Effector memory CD4-positive, alpha-beta T cell (primary cell): ENCODE results near the gene IL3.
A peak's percentile ranks its signal among the peaks of the same experiment; 100 is the strongest.

Experiments
- DNase-seq, 3 donors: peaks; one replicate each; pipeline ENCODE4 v3.0.0-alpha.2; 2020
- H3K27ac ChIP-seq: 2 replicates; pipeline ENCODE4 v1.7.0; 2013; ENCODE audit warnings: mild to moderate bottlenecking, low read length, moderate library complexity; ENCODE audit not compliant: insufficient read depth, poor library complexity, severe bottlenecking
- H3K27me3 ChIP-seq: replicated peaks from 2 replicates; pipeline ENCODE4 v1.7.0; 2013; ENCODE audit warnings: mild to moderate bottlenecking, low read length; ENCODE audit not compliant: insufficient read depth, control insufficient read depth, poor library complexity, severe bottlenecking
- H3K36me3 ChIP-seq: 2 replicates; pipeline ENCODE4 v1.7.0; 2013; ENCODE audit warnings: mild to moderate bottlenecking, low read length, moderate library complexity; ENCODE audit not compliant: control insufficient read depth, insufficient read depth
- H3K4me1 ChIP-seq: 2 replicates; pipeline ENCODE4 v1.7.0; 2013; ENCODE audit warnings: low read length, mild to moderate bottlenecking; ENCODE audit not compliant: control insufficient read depth, insufficient read depth, poor library complexity, severe bottlenecking
- H3K4me3 ChIP-seq: 2 replicates; pipeline ENCODE4 v1.7.0; 2013; ENCODE audit warnings: low read length, low read depth, mild to moderate bottlenecking; ENCODE audit not compliant: insufficient read depth, poor library complexity, severe bottlenecking
- H3K9me3 ChIP-seq: 2 replicates; pipeline ENCODE4 v1.7.0; 2013; ENCODE audit warnings: mild to moderate bottlenecking, low read length, moderate library complexity; ENCODE audit not compliant: control insufficient read depth

Gene IL3

DNA sequence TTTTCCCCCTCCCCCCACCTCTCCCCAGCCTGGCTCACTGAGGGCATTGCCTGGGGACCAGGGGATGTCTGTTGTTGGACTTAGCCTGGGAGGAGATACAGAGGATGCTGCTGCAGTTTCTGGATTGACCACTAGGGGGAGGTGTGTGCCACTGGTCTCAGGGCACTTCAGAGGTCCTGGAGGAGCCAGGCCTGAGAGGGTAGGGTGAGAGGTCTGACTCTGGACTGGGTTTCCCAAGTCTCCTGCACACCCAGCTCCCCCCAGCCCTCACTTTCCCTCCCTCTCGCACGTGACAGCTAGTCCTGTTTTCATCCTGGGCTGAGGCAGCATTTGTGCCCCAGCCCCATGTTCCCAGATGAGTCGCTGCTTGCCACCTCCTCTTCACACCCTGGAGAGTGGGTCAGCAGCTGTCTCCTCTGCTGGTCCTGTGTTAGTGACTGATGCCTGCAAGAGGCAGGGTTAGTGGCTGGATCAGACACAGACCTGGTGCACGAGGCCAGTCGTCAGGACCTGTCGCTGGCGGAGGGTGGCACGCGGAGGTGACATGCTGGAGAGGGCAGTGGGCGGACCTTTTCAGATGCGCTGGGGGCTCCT is 4.4 kb downstream of the IL3 start:
- peak; percentile 44 to 66 (median 65) for DNase-seq
- H3K27ac ChIP-seq = no peak overlapping the region
- peaks cover 7% of the 10 kb centered on the region for H3K4me1 ChIP-seq
- H3K9me3 ChIP-seq = no peaks in the 10 kb centered on the region
- no peaks in the 10 kb centered on the region for H3K36me3 ChIP-seq
- no peaks in the 10 kb centered on the region for H3K27me3 ChIP-seq
- H3K4me3 ChIP-seq = no peak overlapping the region

GRCh38 chr5:132065351-132065937 is 5.0 kb downstream of the IL3 start:
- no peaks in the 10 kb centered on the region for H3K9me3 ChIP-seq
- no peak overlapping the region for H3K27ac ChIP-seq
- H3K27me3 ChIP-seq = no peaks in the 10 kb centered on the region
- no peak overlapping the region for H3K4me3 ChIP-seq
- H3K4me1 ChIP-seq = peaks cover 7% of the 10 kb centered on the region
- peak in 2 of 3 donors; percentile 19 to 27 for DNase-seq
- no peaks in the 10 kb centered on the region for H3K36me3 ChIP-seq

DNA sequence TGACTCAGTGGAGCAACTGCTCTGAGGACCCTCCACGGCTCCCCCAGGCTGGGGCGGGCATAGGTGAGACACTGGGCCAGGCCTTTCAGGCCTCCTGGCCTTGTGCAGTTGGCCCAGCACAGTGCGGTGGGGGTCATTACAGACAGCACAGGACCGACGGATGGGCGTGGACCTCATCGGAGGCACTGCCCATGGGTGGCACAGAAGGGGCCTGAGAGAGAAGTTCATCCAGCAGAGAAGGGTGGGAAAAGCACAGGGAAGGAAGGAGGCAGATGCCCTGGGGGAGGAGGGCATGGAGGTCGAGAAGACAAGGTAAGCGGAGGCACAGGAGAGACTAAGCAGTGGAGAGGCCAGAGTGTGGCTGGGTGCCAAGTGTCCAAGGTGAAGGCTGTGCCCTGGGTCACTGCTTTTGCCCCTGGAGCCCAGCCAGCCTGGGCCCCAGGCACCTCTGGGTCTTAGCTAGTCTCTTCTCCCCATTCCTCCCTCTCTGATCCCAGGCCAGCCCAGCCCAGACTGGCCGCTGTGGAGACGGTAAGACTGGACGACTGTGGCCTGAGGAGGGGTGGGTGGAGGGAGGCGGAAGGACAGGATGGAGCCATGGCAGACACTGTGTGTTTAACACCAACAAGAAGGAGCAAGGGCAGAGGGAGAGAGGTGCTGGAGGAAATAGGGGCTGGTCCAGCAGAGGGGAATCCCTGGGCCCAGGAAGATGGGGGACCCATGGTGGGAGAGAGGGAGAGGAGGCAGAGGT is 5.7 kb downstream of the IL3 start:
- no peak overlapping the region for H3K27ac ChIP-seq
- no peak overlapping the region for H3K4me3 ChIP-seq
- peaks cover 7% of the 10 kb centered on the region for H3K4me1 ChIP-seq
- H3K9me3 ChIP-seq = no peaks in the 10 kb centered on the region
- H3K36me3 ChIP-seq = no peaks in the 10 kb centered on the region
- DNase-seq = no peak
- H3K27me3 ChIP-seq = no peaks in the 10 kb centered on the region

GRCh38 chr5:132066871-132067270 is 6.4 kb downstream of the IL3 start:
- DNase-seq = no peak
- Histone ChIP-seq H3K4me3 (no peak overlapping the region), H3K4me1 (peaks cover 7% of the 10 kb centered on the region), H3K9me3 (no peaks in the 10 kb centered on the region), H3K36me3 (no peaks in the 10 kb centered on the region), H3K27ac (no peak overlapping the region), H3K27me3 (no peaks in the 10 kb centered on the region)

DNA sequence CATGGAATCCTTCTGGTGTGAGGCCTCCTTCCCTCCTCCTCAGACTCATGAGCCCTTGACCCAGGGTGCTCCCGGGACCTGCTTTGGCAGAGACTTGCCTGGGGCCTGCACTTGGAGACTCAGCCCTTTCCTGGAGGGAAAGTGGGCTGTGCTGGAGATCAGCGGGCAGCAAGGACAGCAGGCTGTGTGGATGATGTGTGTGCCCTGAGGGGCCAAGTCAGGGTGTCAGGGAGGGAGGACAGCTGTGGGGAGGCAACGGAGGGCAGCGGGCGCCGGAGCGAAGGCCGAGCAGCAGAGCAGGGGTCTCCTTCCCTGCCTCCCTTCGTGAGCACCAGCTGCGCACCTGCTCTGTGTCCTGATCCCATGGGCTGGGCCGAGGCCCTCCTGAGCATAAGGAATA is 7.0 kb downstream of the IL3 start:
- H3K4me3 ChIP-seq = no peak overlapping the region
- no peaks in the 10 kb centered on the region for H3K9me3 ChIP-seq
- H3K27ac ChIP-seq = no peak overlapping the region
- peaks cover 7% of the 10 kb centered on the region for H3K4me1 ChIP-seq
- no peaks in the 10 kb centered on the region for H3K27me3 ChIP-seq
- no peak for DNase-seq
- no peaks in the 10 kb centered on the region for H3K36me3 ChIP-seq

DNA sequence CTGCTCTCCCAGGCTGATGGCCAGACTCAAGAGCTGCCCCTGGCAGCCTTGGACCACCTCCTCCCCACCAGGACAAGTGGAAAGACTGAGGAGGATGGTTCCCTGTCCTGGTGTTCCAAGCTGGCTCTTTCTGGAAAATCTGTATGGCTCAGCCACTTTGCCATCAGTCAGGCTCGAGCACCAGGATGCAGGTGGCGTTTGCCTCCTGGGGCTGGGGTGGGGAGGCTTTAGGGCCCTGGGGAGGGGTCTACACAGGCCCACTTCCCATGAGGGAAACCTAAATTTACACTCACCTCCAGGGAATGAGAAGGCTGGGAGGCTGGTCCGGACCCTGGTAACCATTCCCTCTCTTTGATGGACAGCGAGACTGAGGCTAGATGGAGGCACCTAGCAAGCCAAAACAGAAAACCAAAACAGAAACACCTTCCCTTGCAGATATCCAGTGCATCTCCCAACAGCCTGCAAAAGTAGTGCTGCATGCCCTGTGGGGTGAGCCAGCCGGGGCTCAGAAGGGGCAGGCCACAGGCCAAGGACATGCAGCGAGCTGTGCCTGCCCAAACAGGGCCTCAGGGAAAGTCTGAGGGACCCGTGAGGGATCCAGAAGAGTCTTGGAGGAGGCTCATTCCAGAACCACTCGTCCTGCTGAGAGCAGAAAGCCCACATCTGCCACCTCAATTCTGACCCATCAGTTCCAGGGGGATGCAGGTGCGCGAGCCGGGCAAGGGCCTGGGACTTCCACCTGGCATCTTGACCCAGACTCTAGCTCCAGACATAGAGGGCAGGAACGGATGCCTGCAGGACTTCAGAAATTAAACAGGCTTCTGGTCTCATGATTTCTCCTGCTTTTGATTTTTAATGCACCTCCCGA is 7.7 kb downstream of the IL3 start:
- no peaks in the 10 kb centered on the region for H3K27me3 ChIP-seq
- H3K27ac ChIP-seq = no peak overlapping the region
- DNase-seq = no peak
- no peaks in the 10 kb centered on the region for H3K36me3 ChIP-seq
- H3K4me1 ChIP-seq = peaks cover 11% of the 10 kb centered on the region
- H3K4me3 ChIP-seq = no peak overlapping the region
- H3K9me3 ChIP-seq = no peaks in the 10 kb centered on the region

- Histone ChIP-seq H3K4me3 (no peak overlapping the region), H3K27ac (no peak overlapping the region), H3K4me1 (peaks cover 19% of the 10 kb centered on the region), H3K36me3 (no peaks in the 10 kb centered on the region), H3K27me3 (no peaks in the 10 kb centered on the region), H3K9me3 (no peaks in the 10 kb centered on the region)
- DNase-seq = no peak
Measured at GRCh38 chr5:132069561-132069960, 9.1 kb downstream of the IL3 start.

DNA sequence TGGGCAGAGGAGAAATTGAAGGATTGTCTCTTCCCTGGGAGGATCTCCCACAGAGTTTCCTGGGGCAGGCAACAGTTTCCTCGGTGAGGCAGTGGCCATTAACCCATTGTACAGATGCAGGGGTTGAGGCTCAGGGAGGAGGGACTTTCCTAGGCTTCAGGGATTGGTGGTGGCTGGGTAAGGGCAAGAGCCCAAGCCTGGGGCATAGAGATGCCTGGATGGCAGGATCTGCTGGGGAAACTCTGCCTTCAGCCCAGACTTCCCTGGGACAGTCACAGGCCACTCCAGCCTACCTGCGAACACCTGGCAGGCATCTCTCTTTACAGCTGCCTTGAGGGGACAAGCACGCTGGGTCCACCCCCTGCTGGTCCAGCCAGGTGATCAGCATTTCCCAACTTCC is 9.5 kb downstream of the IL3 start:
- Histone ChIP-seq H3K4me1 (peaks cover 15% of the 10 kb centered on the region), H3K9me3 (no peaks in the 10 kb centered on the region), H3K27ac (no peak overlapping the region), H3K36me3 (no peaks in the 10 kb centered on the region), H3K27me3 (no peaks in the 10 kb centered on the region), H3K4me3 (no peak overlapping the region)
- no peak for DNase-seq

DNA sequence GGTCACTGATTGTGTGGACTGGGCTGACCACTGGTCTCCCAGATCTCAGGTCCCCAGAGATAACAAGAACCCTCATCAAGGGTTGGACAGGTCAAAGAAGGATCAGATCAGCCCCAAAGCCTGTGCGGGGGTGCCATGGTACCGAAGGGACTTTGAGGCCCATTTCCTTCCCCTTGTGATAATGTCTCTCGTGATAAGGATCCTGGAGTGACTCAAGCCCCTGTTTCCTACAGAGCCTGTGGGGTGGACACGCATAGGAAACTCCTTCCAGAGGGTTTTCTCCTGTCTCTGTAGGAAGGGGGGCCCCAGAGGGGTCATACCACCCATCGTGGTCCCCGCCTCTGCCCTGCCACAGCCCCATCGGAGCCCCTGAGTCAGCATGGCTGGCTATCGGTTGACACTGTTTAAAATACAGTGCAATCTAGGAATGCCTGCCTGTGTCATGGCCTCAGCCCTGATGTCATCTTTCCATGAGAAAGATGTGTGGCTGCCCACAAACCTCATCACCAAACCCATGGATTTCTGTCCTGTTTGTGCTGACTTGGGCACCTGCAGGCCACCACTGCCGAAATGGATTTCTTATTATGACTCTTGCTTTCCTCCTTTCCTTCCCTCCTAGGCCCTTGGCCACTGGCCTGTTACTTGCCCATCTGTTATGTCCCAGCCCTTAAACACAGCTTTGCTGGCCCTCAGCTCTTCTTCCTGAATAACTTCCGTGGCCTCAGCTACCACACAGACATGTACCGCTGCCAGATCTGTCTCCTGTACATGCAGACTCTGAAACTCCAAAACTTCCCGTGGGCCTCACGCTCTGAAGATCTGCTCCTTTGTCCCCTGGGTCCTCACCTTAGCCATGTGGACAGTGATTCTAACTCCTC is 10.2 kb downstream of the IL3 start:
- no peaks in the 10 kb centered on the region for H3K9me3 ChIP-seq
- no peaks in the 10 kb centered on the region for H3K27me3 ChIP-seq
- H3K27ac ChIP-seq = no peak overlapping the region
- H3K4me3 ChIP-seq = no peak overlapping the region
- DNase-seq = no peak
- H3K4me1 ChIP-seq = peaks cover 15% of the 10 kb centered on the region
- no peaks in the 10 kb centered on the region for H3K36me3 ChIP-seq
